ENCODE data around the gene OR2AK2. TPM values are rescaled to one million over a fixed set of nuclear protein-coding genes. Genes with fewer than 3 reads are reported as not detected.

The OR2AK2 gene
- total and polyA plus RNA-seq, 2 donors (not counting 3 experiments of a cell fraction or from before 2014, with no cell fraction given): not detected

DNA sequence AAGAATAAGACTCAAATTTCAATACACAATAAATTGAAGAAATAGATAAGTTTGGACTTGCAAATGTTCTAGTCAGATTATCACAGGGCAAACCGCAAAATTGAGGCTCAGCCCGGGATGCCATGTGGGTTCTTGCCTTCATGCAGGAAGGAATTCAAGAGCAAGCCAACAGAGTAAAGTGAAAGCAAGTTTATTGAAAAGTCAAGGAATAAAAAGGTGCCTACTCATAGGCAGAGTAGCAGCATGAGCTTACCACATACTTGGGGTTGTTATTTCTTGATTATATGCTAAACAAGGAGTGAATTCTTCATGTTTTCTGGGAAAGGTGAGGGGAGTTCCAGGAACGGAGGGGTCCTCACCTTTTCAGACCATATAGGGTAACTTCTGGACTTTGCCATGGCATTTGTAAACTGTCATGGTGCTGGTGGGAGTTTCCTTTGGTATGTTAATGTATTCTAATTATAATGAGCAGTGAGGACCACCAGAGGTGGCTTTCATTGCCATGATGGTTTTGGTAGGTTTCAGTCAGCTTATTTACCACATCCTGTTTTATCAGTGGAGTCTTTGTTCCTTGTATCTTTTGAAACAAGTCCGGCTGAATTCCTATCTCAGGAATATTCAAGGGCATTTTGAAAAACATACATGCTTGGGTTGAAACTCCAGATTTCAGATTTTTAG lies 2.0 kb upstream of the OR2AK2 start:
- H3K27me3 ChIP-seq (ENCODE audit: control insufficient read depth in 2 of 2, insufficient read depth in 2 of 2, low read length in 2 of 2): no peaks in the 10 kb centered on the region
- BruUV-seq (replicated peaks): no TSS peak
- H3K9ac ChIP-seq (replicated peaks; ENCODE audit: extremely low read depth, insufficient read depth, low read length): no peak overlapping the region
- H3K4me3 ChIP-seq (replicated peaks in 1 of 3; ENCODE audit: insufficient read depth in 1 of 3, low read depth in 1 of 3, low read length in 3 of 3): no peak overlapping the region
- TF ChIP-seq EZH2 (IDR thresholded peaks at IDR 0.05; ENCODE audit: borderline replicate concordance, low read depth, low read length, severe bottlenecking) (no peak), POLR2AphosphoS5 (IDR thresholded peaks at IDR 0.05; ENCODE audit: insufficient read depth, low read depth, low read length) (no peak), JUN (IDR thresholded peaks at IDR 0.05; ENCODE audit: borderline replicate concordance, insufficient read depth, insufficient read length, low read depth) (no peak)
- TF ChIP-seq, protein P1, sequence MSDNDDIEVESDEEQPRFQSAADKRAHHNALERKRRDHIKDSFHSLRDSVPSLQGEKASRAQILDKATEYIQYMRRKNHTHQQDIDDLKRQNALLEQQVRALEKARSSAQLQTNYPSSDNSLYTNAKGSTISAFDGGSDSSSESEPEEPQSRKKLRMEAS (IDR thresholded peaks at IDR 0.05; ENCODE audit: insufficient read depth, insufficient read length): no peak
- TF ChIP-seq, protein P2, sequence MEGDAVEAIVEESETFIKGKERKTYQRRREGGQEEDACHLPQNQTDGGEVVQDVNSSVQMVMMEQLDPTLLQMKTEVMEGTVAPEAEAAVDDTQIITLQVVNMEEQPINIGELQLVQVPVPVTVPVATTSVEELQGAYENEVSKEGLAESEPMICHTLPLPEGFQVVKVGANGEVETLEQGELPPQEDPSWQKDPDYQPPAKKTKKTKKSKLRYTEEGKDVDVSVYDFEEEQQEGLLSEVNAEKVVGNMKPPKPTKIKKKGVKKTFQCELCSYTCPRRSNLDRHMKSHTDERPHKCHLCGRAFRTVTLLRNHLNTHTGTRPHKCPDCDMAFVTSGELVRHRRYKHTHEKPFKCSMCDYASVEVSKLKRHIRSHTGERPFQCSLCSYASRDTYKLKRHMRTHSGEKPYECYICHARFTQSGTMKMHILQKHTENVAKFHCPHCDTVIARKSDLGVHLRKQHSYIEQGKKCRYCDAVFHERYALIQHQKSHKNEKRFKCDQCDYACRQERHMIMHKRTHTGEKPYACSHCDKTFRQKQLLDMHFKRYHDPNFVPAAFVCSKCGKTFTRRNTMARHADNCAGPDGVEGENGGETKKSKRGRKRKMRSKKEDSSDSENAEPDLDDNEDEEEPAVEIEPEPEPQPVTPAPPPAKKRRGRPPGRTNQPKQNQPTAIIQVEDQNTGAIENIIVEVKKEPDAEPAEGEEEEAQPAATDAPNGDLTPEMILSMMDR (IDR thresholded peaks at IDR 0.05; ENCODE audit: extremely low read depth in 1 of 2, insufficient read depth in 1 of 2, low read depth in 1 of 2, low read length in 2 of 2): no peak
- ChIA-PET POLR2A (no interaction called here), CTCF (no interaction called here)
- H3K79me2 ChIP-seq (ENCODE audit: control insufficient read depth, insufficient read depth, low read length): no peaks in the 10 kb centered on the region
- intact Hi-C loops (cut with micrococcal nuclease) (no loop called here), dilution Hi-C loops (cut with MboI; ENCODE audit: extremely low pct_ligation_motif_present, low sequenced_read_pairs) (no loop called here)
- no peak overlapping the region for H2AFZ ChIP-seq (ENCODE audit: low read depth, low read length)
- no peak overlapping the region for H3K4me2 ChIP-seq (ENCODE audit: insufficient read depth, low read length)
- no peaks in the 10 kb centered on the region for H3K4me1 ChIP-seq (ENCODE audit: control insufficient read depth, extremely low read depth, insufficient read depth, low read length)
- H3K36me3 ChIP-seq (ENCODE audit: control insufficient read depth in 2 of 2, extremely low read depth in 1 of 2, insufficient read depth in 2 of 2, low read length in 2 of 2): no peaks in the 10 kb centered on the region
- H4K20me1 ChIP-seq (replicated peaks; ENCODE audit: control insufficient read depth, extremely low read depth, insufficient read depth, low read length): no peaks in the 10 kb centered on the region
- H3K27ac ChIP-seq (ENCODE audit: insufficient read depth, low read depth, low read length): no peak overlapping the region
- H3K9me1 ChIP-seq (replicated peaks; ENCODE audit: control insufficient read depth, extremely low read depth, insufficient read depth, low read length): no peaks in the 10 kb centered on the region
- H3K9me3 ChIP-seq (replicated peaks; ENCODE audit: control insufficient read depth, insufficient read depth, low read length): peaks cover 6% of the 10 kb centered on the region
- no peak for DNase-seq (ENCODE audit: low read depth, low spot score)
- no peak for FAIRE-seq

Data from endothelial cell of umbilical vein (primary cell).